Heart left ventricle (tissue), 16 donors: Measurements from ENCODE around the gene TRAF2. TPM values are rescaled to one million over a fixed set of nuclear protein-coding genes. Genes with fewer than 3 reads are reported as not detected.

Source experiments
- ATAC-seq, 4 donors: fragments of 200-7000 bp; cut with Tn5 transposase; one replicate each; pipeline ENCODE4 v1.9.1; 2020 to 2022; ENCODE audit warnings: moderate library complexity in 4 of 4, mild to moderate bottlenecking in 3 of 4, moderate number of reproducible peaks in 1 of 4
- DNase-seq, 5 donors: peaks; one replicate each; pipeline ENCODE4 v3.0.0-alpha.2; 2020
- H3K27ac ChIP-seq, 12 donors: fragments of 200-600 bp; sonication (generic) in 4 of 12; one replicate each; pipeline versions ENCODE4 v1.5.0 to v1.8.0; 2016 to 2022; ENCODE audit warnings: mild to moderate bottlenecking in 2 of 12
- H3K27me3 ChIP-seq, 9 donors: fragments of 200-600 bp; sonication (generic) in 2 of 9; one replicate each; pipeline versions ENCODE4 v1.5.1 to v1.8.0; 2016 to 2022; ENCODE audit warnings: mild to moderate bottlenecking in 3 of 9
- H3K36me3 ChIP-seq, 9 donors: fragments of 200-600 bp; sonication (generic) in 2 of 9; one replicate each; pipeline versions ENCODE4 v1.5.0 to v1.8.0; 2018 to 2022; ENCODE audit warnings: mild to moderate bottlenecking in 2 of 9
- H3K4me1 ChIP-seq, 12 donors: fragments of 200-600 bp; sonication (generic) in 4 of 12; one replicate each; pipeline versions ENCODE4 v1.5.0 to v1.8.0; 2016 to 2022; ENCODE audit warnings: mild to moderate bottlenecking in 3 of 12
- H3K4me3 ChIP-seq, 12 donors: fragments of 200-600 bp; sonication (generic) in 4 of 12; one replicate each; pipeline versions ENCODE4 v1.5.0 to v1.8.0; 2017 to 2022; ENCODE audit warnings: mild to moderate bottlenecking in 9 of 12, moderate library complexity in 4 of 12
- H3K9me3 ChIP-seq, 12 donors: fragments of 200-600 bp; sonication (generic) in 4 of 12; one replicate each; pipeline versions ENCODE4 v1.5.0 to v1.8.0; 2016 to 2022; ENCODE audit warnings: mild to moderate bottlenecking in 1 of 12
- POLR2A ChIP-seq, 2 donors: fragments of 450-650 bp; IDR thresholded peaks; one replicate each; pipeline ENCODE4 v1.6.1; 2017; ENCODE audit warnings: antibody characterized with exemption in 2 of 2, mild to moderate bottlenecking in 2 of 2, moderate library complexity in 2 of 2
- WGBS, 4 donors: extraction: QIAGEN DNeasy Blood & Tissue Kit in 2 of 4; methylation state at CpG; one replicate each; pipeline versions ENCODE4 v1.1.5 to v1.1.7; 2013 to 2018; 5-methylcytosine and 5-hydroxymethylcytosine counted together
- intact Hi-C, 10 donors: fragments of 100-400 bp; cut with DNase I; formaldehyde crosslinking; loops; one replicate each; pipeline versions ENCODE4 v1.11.1 to v1.14.2; 2022
- polyA plus RNA-seq, 2 donors: library from polyadenylated mRNA; stranded (reverse); fragments of 200-250 nt; gene quantifications; one replicate each; pipeline ENCODE4 v1.2.3, GENCODE V29; 2013
- total RNA-seq, 9 donors: library from RNA; depleted of rRNA in 2 of 9; stranded (reverse); fragments of >200 nt in 2 of 9; fragmentation: NEBNext Ultra II Directional in 3 of 9; extraction: Animal tissue kit (Norgen Biotek cat#: 25700) in 3 of 9; gene quantifications; one replicate each; pipeline versions ENCODE4 v1.1.0 to v1.2.4, GENCODE V29; 2016 to 2023
- TF ChIP-seq, protein P1 (sequence below), 12 donors: fragments of 200-600 bp; sonication (generic) in 4 of 12; IDR thresholded peaks; one replicate each; pipeline versions ENCODE4 v1.5.0 to v1.8.0; 2018 to 2022; ENCODE audit warnings: antibody characterized with exemption in 12 of 12, mild to moderate bottlenecking in 5 of 12
- donor health status: ischemic (EF 13 %, LVEDD 7.1; RV severe dilation, severe dysfunction).
- donor health status: healthy with polysubstance abuse.
- donor health status: DM: no; HTN: yes; CAD: no.
- donor health status: DM: no; HTN: no; CAD: no.
- donor health status: ischemic (EF 25% LVEDD 6.9; RV normal size, moderate dysfunction).
- donor health status: ischemic (EF 25% LVEDD 5.7; RV mildly dilated, moderate dysfunction).
- donor health status: healthy.
- donor health status: DM: yes; HTN: yes; CAD: no.
- donor health status: ischemic (EF 35%, LVEDD 5.7; RV mildly dilated, moderate dysfunction).
- donor health status: nonischemic (EF 11% LVEDD 7.7; RV severe dilation, severe dysfunction).
- donor health status: DM: yes; HTN: yes; CAD: no.
- donor health status: PGD.
- donor health status: ischemic (EF 29% LVEDD 5.4; RV normal size, mild dysfunction).
- donor health status: nonischemic (EF 23%, LVEDD 6.1; RV moderate dilation, normal function).

Gene TRAF2
- total and polyA plus RNA-seq, 11 donors = 6.3 to 28.3 (median 9.4) TPM

DNA sequence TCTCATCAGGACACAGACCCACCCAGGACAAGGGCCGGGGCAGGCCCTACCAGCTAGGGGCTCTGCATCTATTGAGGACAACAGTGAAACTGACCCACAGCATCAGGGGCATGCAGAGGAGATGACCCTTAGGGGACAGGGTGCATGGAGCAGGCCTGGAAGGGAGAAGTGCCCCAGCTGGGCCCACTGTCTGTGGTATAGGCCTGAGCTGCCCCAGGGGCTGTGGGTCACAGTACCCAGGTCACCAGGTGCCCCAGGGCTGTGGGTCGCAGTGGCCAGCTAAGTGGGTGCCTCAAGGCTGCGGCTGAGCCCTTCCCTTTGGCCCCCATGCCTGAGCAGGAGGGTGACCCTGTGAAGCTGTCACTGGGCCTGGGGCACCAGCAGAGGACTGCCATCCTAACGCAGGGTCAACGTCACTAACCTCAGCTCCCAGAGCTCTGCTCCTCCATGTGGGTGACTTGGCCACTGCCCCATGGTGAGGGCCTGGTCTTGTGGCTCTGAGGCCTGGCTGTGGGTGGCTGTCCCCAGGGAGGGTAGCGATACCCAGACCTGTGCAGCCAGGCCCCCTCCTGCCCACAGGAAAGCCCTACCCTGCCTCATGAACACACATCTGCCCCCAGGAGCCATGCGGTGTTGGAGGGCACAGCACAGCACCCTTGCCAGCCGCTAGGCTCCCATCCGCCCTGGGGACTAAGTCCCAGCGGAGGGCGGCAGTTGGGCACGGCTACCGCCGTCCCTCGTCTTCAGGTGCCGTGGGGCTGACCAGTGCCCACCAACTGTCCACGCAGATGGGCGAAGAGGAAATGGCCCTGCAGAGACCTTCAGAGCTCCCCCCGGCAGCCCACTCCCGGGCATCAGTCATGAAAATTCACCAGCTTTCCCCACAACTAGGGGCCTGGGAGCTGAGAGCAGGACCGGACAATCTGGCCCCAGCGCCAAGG is 25.1 kb upstream of the TRAF2 start:
- intact Hi-C loops = loop anchor here in 3 of 10 donors (2.0 to 10.0 kb wide), 2 partner anchors 46 to 64 kb away; no protein-coding TSS in a partner anchor
- ATAC-seq (no peak), DNase-seq (peak in 3 of 5 donors; percentile 5 to 24 (median 24))
- peaks cover 0 to 47% (median 36%) of the 10 kb centered on the region in 9 donors for H3K36me3 ChIP-seq
- H3K4me1 ChIP-seq = peaks cover 0 to 40% (median 21%) of the 10 kb centered on the region in 12 donors
- no peaks in the 10 kb centered on the region for H3K9me3 ChIP-seq
- TF ChIP-seq, protein P1, sequence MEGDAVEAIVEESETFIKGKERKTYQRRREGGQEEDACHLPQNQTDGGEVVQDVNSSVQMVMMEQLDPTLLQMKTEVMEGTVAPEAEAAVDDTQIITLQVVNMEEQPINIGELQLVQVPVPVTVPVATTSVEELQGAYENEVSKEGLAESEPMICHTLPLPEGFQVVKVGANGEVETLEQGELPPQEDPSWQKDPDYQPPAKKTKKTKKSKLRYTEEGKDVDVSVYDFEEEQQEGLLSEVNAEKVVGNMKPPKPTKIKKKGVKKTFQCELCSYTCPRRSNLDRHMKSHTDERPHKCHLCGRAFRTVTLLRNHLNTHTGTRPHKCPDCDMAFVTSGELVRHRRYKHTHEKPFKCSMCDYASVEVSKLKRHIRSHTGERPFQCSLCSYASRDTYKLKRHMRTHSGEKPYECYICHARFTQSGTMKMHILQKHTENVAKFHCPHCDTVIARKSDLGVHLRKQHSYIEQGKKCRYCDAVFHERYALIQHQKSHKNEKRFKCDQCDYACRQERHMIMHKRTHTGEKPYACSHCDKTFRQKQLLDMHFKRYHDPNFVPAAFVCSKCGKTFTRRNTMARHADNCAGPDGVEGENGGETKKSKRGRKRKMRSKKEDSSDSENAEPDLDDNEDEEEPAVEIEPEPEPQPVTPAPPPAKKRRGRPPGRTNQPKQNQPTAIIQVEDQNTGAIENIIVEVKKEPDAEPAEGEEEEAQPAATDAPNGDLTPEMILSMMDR (IDR thresholded peaks at IDR 0.05) = no peak
- no peak for TF ChIP-seq POLR2A (IDR thresholded peaks at IDR 0.05)
- H3K27ac ChIP-seq = no peak overlapping the region
- WGBS, 4 donors = 90 to 96% (median 92%) methylated on average over 13 to 22 of the region's 22 CpGs
- H3K27me3 ChIP-seq = no peaks in the 10 kb centered on the region
- H3K4me3 ChIP-seq = no peak overlapping the region

DNA sequence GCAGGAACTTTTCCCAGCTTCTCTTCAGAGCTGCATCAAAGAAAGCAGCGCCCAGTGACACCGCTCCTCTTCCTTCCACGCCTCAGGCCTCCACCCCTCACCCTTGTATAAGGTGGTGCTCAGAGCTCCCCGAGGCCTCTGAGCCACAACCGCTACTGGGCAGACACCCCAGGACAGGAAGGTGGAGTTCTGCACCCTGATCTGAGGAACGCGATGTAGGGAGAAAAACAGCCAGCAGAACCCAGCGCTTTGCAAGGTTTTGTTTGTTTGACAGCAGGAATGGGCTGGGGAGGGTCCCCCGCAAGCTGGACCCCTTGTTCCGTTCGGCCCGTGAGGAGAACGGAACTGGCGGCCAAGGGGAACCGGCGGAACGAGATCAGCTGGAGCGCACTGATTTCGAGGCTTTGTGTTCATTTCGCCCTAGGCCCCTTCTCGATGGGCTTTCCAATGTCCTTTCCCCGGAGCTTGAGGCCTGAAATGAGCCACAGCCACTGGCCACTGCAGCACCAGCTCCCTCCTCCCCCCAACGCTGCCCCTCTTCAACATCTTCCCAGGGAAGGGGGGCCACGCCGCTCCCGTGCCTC is 24.4 kb upstream of the TRAF2 start:
- no peak overlapping the region for H3K4me3 ChIP-seq
- H3K9me3 ChIP-seq = no peaks in the 10 kb centered on the region
- intact Hi-C loops = loop anchor here in 3 of 10 donors (2.0 to 10.0 kb wide), 2 partner anchors 47 to 63 kb away; no protein-coding TSS in a partner anchor
- H3K27me3 ChIP-seq = no peaks in the 10 kb centered on the region
- DNase-seq (peak in 1 of 5 donors; percentile 22), ATAC-seq (no peak)
- no peak overlapping the region for H3K27ac ChIP-seq
- TF ChIP-seq POLR2A (IDR thresholded peaks at IDR 0.05) = no peak
- TF ChIP-seq, protein P1 (IDR thresholded peaks at IDR 0.05) = no peak
- H3K4me1 ChIP-seq = peaks cover 0 to 42% (median 23%) of the 10 kb centered on the region in 12 donors
- H3K36me3 ChIP-seq = peaks cover 0 to 47% (median 36%) of the 10 kb centered on the region in 9 donors
- WGBS, 4 donors = 87 to 89% (median 88%) methylated on average over 26 of the region's 26 CpGs

DNA sequence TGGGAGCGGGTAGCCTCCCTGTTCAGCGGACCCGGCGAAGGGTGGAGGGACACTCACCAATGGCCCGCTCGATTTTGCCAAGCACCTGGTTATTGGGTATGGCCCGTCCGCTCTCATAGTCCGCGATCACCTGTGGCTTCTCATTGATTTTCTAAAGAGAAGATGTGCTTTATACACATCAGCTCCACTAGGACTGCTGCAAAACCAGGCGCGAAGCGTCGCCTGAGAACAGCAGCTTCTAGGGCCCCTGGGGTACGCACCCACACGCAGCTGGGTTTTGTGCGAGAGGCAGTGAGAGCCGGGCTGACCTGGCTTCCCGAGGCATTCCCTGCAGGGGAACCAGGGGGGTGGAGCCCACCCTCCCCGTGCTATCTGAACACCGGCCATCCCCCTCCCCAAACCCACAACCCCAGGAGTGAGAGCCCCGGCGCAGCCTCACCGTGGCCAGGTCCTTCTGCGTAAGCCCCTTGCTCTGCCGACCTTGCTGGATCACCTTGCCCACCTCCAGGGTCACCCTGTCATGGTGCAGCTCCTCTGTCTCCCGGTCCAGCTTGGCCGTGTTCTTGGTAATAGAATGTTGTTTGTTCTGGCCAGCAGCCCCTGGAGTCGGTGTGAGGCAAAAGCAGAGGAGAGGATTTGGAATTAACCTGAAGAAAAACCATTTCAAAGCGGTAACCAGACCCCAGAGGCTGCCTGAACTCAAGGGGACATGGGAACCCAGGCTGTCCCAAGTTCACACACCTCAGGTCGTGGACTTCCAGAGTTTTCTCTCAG is 23.3 kb upstream of the TRAF2 start:
- DNase-seq (peak in 2 of 5 donors; percentile 8 to 24), ATAC-seq (no peak)
- no peaks in the 10 kb centered on the region for H3K27me3 ChIP-seq
- WGBS, 4 donors = 91 to 93% (median 91%) methylated on average over 30 to 31 of the region's 31 CpGs
- H3K4me3 ChIP-seq = no peak overlapping the region
- H3K9me3 ChIP-seq = no peaks in the 10 kb centered on the region
- TF ChIP-seq POLR2A (IDR thresholded peaks at IDR 0.05) = no peak
- TF ChIP-seq, protein P1 (IDR thresholded peaks at IDR 0.05) = no peak
- peaks cover 0 to 46% (median 26%) of the 10 kb centered on the region in 12 donors for H3K4me1 ChIP-seq
- no peak overlapping the region for H3K27ac ChIP-seq
- peaks cover 0 to 47% (median 36%) of the 10 kb centered on the region in 9 donors for H3K36me3 ChIP-seq
- intact Hi-C loops = loop anchor here in 2 of 10 donors (10.0 kb wide), 1 partner anchor 62 kb away; no protein-coding TSS in a partner anchor
